Fibroblast of peridontal ligament (primary cell): Measurements from ENCODE around the gene PTPN12.
"Not testable (repeated sequence)": the region's sequence is repeated elsewhere in the genome, so short reads cannot be mapped to it uniquely, and the experiment has no call there.

Experiments
- DNase-seq: peaks from one replicate; pipeline ENCODE4 v3.0.0-alpha.2; 2010; ENCODE audit errors: extremely low read depth

Gene PTPN12

DNA sequence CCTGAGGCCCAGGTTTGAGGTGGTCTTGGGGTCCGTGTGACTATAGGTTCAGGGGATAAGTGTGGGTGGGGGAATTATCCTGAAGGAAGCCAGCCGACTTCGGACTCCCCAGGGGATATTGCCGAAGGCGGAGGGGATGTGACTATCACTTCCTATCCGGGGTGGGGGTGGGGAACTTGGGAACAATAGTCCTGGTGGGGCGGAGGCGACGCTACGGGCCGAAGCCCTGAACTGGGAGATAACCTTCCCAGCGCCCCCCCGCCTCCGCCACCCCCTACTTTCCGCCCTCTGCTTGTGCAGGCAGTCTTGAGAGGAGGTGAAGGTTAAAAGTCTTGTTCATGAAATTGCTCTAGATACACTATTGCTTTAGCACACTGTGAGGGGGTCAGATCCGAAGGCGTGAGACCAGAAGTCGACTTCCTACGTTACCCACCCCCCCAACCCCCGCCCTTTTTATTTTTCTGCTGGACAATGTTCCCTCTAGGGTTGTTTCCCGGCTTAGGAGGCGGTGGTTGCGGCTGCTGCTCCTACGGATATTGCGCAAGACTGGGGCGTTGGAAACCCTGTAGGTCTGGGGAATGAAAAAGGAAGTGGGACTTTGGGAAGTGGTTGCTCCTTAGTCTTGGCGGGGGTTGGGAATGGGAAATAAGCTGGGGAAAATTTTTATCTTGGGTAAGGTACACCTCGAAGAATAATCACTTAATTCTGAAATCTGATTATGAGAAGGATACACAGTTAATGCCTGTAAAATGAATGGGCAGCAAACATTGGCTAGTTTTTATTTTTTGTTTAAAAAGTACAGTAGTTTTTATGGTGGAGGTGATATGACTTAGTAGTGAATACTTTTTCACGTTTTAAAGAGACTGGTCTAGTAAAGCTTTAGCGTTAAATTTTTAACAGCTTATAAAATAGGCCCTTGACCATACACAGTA lies 1.5 kb downstream of the PTPN12 start:
- DNase-seq, result peak; percentile 91

- DNase-seq, result no peak
Measured at GRCh38 chr7:77540402-77540822, 3.3 kb downstream of the PTPN12 start.

DNA sequence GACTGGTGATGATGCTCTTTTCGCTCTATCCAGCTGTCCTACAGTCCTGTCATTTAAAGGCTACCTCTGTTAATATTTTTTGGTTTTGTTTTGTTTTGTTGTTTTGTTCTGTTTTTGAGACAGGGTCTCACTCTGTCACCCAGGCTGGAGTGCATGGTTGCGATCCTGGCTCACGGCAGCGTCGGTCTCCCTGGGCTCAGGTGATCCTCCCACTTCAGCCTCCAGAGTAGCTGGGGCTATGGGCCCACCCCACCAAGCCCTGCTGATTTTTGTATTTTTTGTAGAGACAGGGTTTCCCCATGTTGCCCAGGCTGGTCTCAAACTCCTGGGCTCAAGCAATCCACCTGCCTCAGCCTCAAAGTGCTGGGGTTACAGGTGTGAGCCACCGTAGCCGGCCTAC lies 3.9 kb downstream of the PTPN12 start:
- not testable (repeated sequence) for DNase-seq

GRCh38 chr7:77542409-77542808 lies 5.3 kb downstream of the PTPN12 start:
- no peak for DNase-seq

- no peak for DNase-seq
Measured at GRCh38 chr7:77542895-77543294, 5.8 kb downstream of the PTPN12 start.

GRCh38 chr7:77543910-77544309 lies 6.8 kb downstream of the PTPN12 start:
- no peak for DNase-seq

DNA sequence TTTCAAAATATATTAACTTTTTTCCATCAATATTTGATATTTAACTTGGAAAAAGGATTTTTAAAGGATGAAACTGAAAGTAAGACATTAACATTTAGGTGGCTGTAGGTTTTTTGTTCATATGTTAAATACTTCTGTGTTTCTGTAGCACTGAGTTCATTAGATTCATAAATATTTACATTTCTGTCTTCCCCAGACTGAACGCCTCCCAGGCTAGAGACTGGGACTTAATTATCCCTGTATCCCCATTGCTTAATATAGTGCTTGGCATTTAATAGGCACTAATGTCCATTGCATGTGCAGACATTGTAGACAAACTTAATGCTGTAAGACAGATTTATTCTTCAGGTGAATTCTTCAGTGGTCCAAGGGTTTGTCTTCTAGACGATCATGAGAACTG lies 7.4 kb downstream of the PTPN12 start:
- no peak for DNase-seq

GRCh38 chr7:77548206-77548605 lies 11.1 kb downstream of the PTPN12 start:
- no peak for DNase-seq

- DNase-seq, result no peak
Measured at GRCh38 chr7:77549106-77549870, 12.2 kb downstream of the PTPN12 start.

DNA sequence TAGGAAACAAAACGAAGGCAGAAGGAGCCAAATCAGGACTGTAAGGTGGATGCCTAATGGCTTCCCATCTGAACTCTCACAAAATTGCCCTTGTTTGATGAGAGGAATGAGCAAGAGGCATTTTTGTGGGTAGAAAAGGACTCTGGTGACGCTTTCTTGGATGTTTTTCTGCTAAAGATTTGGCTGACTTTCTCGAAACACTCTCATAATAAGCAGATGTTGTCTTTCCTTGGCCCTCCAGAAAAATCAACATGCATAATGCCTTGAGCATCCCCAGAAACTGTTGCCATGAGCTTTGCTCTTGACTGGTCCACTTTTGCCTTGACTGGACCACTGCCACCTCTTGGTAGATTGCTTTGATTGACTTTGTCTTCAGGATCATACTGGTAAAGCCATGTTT lies 13.5 kb downstream of the PTPN12 start:
- DNase-seq, result peak; percentile 96

- DNase-seq, result no peak
Measured at GRCh38 chr7:77553123-77553522, 16.0 kb downstream of the PTPN12 start.

- no peak for DNase-seq
Measured at GRCh38 chr7:77558284-77558967, 21.3 kb downstream of the PTPN12 start.

- DNase-seq, result no peak
Measured at GRCh38 chr7:77561352-77561751, 24.3 kb downstream of the PTPN12 start.

DNA sequence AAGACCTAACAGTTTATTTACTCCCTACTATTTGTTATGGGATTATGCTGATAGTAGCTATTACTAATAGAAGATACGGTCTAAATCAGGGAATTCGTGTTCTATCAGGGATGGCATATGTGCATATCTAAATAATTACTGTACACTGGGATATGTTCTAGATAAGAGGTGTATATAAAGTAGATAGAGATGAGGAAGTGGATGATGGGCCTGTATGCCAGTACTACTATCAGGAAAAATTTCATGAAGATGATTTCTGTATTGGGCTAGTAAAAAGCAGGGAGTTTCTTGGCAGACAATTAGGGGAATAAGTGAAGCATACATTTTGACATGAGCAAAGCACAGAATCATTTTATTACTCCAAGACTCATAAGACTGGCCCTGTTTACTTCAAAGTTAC lies 26.2 kb downstream of the PTPN12 start:
- DNase-seq, result peak; percentile 24

DNA sequence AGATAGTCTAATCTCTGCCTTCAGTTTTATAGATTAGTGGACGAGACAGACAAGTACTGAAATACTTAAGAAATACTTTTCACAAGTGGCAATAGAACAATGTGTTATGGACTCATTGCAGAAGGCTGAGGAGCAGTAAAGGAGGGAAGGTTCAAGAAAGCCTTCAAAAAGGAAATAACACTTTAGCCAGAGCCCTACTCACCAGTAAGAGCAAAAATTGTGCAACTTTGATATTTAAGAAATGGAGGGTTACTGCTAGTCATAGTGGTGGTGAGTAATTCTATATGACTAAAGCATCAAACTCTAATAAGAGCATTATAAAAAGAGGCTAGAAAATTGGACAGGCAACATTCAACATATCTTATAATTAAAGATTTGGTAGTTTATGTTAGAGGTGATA lies 28.8 kb downstream of the PTPN12 start:
- peak; percentile 76 for DNase-seq

- no peak for DNase-seq
Measured at GRCh38 chr7:77566421-77566820, 29.3 kb downstream of the PTPN12 start.

DNA sequence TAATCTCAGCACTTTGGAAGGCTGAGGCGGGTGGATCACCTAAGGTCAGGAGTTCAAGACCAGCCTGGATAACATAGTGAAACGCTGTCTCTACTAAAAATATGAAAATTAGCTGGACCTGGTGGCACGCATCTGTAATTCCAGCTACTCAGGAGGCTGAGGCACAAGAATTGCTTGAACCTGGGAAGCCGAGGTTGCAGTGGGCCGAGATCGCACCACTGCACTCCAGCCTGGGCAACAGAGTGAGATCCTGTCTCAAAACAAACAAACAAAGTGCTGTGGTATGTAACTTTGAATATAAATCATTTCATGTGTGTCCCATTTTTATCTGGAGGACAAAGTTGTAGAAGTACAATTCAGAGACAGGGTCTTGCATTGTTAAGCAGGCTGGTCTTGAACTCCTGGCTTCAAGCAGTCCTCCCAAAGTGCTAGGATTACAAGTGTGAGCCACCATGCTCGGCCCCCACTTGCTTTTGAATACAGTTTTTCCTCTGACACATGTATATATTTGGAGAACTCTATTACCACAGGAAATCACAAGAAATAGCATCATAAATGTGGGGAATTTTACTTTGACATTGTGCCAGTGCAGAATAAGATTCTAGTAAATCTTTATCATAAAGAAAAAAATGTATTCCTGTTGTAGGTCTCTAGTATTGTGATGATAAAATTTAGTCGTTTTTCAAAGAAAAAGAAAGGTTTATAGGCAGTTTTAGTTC lies 32.6 kb downstream of the PTPN12 start:
- peak; percentile 43 for DNase-seq

GRCh38 chr7:77570330-77571011 lies 33.4 kb downstream of the PTPN12 start:
- DNase-seq, result peak; percentile 78

DNA sequence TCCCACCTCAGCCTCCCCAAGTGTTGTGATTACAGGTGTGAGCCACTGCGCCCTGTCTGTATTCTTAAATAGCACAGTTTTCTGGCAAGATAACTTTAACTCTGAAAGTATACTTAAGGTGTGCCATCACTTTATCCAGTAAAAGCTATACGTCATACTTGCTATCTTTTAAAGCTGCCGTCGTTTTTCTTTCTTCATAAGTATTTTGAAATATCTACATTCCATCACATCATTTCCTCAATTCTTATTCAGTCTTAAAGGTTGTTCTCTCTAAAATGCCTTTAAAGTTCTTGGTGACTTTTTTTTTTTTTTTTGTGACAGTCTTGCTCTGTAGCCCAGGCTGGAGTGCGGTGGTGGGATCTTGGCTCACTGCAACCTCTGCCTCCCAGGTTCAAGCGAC lies 34.7 kb downstream of the PTPN12 start:
- no peak for DNase-seq

DNA sequence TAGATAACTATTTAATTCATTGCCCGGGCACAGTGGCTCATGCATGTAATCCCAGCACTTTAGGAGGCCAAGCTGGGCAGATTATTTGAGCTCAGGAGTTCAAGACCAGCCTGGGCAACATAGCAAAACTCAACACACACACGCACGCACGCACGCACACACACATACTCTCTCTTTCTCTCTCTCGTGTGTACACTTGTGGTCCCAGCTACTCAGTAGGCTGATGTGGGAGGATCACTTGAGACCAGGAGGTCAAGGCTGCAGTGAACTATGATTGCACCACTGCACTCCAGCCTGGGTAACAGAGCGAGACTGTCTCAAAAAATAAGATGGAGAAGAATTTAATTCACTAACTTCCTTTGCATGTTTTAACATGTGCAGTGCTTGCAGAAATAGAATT lies 38.1 kb downstream of the PTPN12 start:
- peak; percentile 16 for DNase-seq

GRCh38 chr7:77576856-77577255 lies 39.8 kb downstream of the PTPN12 start:
- no peak for DNase-seq
